Measurements from ENCODE around the gene DFFB. TPM values are rescaled to one million over a fixed set of nuclear protein-coding genes. Genes with fewer than 3 reads are reported as not detected.
A peak's percentile ranks its signal among the peaks of the same experiment; 100 is the strongest.

DFFB gene
- total and polyA plus RNA-seq, 2 of the 13 experiments (the other 11 are each of a cell fraction or from before 2014, with no cell fraction given): 4.6 to 9.3 TPM

DNA sequence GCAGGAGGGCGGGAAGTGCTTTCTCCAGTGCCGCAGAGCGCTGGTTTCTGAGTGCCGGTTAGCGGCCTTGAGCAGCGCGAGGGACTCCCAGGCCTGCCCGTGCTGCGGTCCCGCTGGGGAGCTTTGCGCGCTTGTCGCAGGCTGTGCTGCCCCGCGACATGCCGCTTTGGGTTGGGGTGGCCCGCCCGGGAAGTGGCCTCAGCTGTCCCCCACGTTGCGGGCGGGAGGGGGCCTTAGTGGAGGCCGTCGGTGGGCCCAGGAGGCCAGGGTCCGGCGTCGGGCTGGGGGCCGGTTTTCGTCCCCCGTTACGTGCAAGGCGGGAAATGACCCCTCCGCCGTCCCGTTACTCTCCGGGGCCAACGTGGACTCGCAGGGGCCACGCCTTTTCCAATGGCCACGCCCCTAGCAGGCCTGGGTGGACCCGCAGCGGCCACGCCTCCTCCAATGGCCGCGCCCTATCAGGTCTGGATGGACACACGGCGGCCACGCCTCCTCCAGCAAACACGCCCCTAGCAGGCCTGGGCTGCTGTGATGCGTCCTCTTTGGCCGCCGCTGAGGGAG, 43.8 kb downstream of the DFFB start (continued):
- TF ChIP-seq HOXA7 (CRISPR knock-in tag; IDR thresholded peaks at IDR 0.05): no peak
- TF ChIP-seq ZSCAN9 (CRISPR knock-in tag; IDR thresholded peaks at IDR 0.05; ENCODE audit: borderline replicate concordance): 0 out of 2 replicates have a peak, but pooled peaks have one; percentile 6
- TF ChIP-seq, protein P1, sequence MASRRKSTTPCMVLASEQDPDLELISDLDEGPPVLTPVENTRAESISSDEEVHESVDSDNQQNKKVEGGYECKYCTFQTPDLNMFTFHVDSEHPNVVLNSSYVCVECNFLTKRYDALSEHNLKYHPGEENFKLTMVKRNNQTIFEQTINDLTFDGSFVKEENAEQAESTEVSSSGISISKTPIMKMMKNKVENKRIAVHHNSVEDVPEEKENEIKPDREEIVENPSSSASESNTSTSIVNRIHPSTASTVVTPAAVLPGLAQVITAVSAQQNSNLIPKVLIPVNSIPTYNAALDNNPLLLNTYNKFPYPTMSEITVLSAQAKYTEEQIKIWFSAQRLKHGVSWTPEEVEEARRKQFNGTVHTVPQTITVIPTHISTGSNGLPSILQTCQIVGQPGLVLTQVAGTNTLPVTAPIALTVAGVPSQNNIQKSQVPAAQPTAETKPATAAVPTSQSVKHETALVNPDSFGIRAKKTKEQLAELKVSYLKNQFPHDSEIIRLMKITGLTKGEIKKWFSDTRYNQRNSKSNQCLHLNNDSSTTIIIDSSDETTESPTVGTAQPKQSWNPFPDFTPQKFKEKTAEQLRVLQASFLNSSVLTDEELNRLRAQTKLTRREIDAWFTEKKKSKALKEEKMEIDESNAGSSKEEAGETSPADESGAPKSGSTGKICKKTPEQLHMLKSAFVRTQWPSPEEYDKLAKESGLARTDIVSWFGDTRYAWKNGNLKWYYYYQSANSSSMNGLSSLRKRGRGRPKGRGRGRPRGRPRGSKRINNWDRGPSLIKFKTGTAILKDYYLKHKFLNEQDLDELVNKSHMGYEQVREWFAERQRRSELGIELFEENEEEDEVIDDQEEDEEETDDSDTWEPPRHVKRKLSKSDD (CRISPR knock-in tag; IDR thresholded peaks at IDR 0.05; ENCODE audit: low read depth): no peak
- no peak for TF ChIP-seq ZNF749 (CRISPR knock-in tag; IDR thresholded peaks at IDR 0.05; ENCODE audit: borderline replicate concordance)
- TF ChIP-seq, protein P2, sequence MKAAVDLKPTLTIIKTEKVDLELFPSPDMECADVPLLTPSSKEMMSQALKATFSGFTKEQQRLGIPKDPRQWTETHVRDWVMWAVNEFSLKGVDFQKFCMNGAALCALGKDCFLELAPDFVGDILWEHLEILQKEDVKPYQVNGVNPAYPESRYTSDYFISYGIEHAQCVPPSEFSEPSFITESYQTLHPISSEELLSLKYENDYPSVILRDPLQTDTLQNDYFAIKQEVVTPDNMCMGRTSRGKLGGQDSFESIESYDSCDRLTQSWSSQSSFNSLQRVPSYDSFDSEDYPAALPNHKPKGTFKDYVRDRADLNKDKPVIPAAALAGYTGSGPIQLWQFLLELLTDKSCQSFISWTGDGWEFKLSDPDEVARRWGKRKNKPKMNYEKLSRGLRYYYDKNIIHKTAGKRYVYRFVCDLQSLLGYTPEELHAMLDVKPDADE (CRISPR knock-in tag; IDR thresholded peaks at IDR 0.05): no peak
- TF ChIP-seq, protein P3, sequence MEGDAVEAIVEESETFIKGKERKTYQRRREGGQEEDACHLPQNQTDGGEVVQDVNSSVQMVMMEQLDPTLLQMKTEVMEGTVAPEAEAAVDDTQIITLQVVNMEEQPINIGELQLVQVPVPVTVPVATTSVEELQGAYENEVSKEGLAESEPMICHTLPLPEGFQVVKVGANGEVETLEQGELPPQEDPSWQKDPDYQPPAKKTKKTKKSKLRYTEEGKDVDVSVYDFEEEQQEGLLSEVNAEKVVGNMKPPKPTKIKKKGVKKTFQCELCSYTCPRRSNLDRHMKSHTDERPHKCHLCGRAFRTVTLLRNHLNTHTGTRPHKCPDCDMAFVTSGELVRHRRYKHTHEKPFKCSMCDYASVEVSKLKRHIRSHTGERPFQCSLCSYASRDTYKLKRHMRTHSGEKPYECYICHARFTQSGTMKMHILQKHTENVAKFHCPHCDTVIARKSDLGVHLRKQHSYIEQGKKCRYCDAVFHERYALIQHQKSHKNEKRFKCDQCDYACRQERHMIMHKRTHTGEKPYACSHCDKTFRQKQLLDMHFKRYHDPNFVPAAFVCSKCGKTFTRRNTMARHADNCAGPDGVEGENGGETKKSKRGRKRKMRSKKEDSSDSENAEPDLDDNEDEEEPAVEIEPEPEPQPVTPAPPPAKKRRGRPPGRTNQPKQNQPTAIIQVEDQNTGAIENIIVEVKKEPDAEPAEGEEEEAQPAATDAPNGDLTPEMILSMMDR (CRISPR knock-in tag; IDR thresholded peaks at IDR 0.05): no peak
- TF ChIP-seq, protein P4, sequence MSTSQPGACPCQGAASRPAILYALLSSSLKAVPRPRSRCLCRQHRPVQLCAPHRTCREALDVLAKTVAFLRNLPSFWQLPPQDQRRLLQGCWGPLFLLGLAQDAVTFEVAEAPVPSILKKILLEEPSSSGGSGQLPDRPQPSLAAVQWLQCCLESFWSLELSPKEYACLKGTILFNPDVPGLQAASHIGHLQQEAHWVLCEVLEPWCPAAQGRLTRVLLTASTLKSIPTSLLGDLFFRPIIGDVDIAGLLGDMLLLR (CRISPR knock-in tag; IDR thresholded peaks at IDR 0.05): no peak; the same call in 1 of the 2 replicates
- peak; percentile 71; the same call in 1 of the 2 replicates for TF ChIP-seq KDM2A (CRISPR knock-in tag; IDR thresholded peaks at IDR 0.05; ENCODE audit: borderline replicate concordance, low read depth)
- TF ChIP-seq FOXO1 (CRISPR knock-in tag; IDR thresholded peaks at IDR 0.05): no peak; the same call in 1 of the 2 replicates
- TF ChIP-seq FOSL2 (CRISPR knock-in tag; IDR thresholded peaks at IDR 0.05): no peak
- TF ChIP-seq SMARCE1 (IDR thresholded peaks at IDR 0.05; ENCODE audit: borderline replicate concordance): no peak
- TF ChIP-seq, protein P5, sequence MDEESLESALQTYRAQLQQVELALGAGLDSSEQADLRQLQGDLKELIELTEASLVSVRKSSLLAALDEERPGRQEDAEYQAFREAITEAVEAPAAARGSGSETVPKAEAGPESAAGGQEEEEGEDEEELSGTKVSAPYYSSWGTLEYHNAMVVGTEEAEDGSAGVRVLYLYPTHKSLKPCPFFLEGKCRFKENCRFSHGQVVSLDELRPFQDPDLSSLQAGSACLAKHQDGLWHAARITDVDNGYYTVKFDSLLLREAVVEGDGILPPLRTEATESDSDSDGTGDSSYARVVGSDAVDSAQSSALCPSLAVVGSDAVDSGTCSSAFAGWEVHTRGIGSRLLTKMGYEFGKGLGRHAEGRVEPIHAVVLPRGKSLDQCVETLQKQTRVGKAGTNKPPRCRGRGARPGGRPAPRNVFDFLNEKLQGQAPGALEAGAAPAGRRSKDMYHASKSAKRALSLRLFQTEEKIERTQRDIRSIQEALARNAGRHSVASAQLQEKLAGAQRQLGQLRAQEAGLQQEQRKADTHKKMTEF (CRISPR knock-in tag; IDR thresholded peaks at IDR 0.05): no peak; the same call in 1 of the 2 replicates
- TF ChIP-seq ZNF136 (CRISPR knock-in tag; IDR thresholded peaks at IDR 0.05; ENCODE audit: low read depth): no peak
- no peak for TF ChIP-seq ZNF121 (CRISPR knock-in tag; IDR thresholded peaks at IDR 0.05)
- no peak for TF ChIP-seq SRSF4 (IDR thresholded peaks at IDR 0.05; ENCODE audit: low read depth, low read length, poor library complexity, severe bottlenecking)
- no peak for TF ChIP-seq HOXA3 (CRISPR knock-in tag; IDR thresholded peaks at IDR 0.05)
- TF ChIP-seq ZNF772 (CRISPR knock-in tag; IDR thresholded peaks at IDR 0.05): no peak
- TF ChIP-seq ATAD3A (CRISPR knock-in tag; IDR thresholded peaks at IDR 0.05): no peak
- no peak for TF ChIP-seq SNAI1 (CRISPR knock-in tag; IDR thresholded peaks at IDR 0.05; ENCODE audit: borderline replicate concordance)
- no peak for TF ChIP-seq TBL1XR1 (IDR thresholded peaks at IDR 0.05; ENCODE audit: borderline replicate concordance, low read length, partially characterized antibody)
- 0 out of 2 replicates have a peak, but pooled peaks have one; percentile 58 for TF ChIP-seq ZNF350 (CRISPR knock-in tag; IDR thresholded peaks at IDR 0.05; ENCODE audit: borderline replicate concordance, low read depth)

Data from HepG2 (cell line).